LNCaP clone FGC (cell line): ENCODE measurements around the gene SCN3A.
A peak's percentile ranks its signal among the peaks of the same experiment; 100 is the strongest.

Source experiments
- DNase-seq: peaks from one replicate; pipeline ENCODE4 v3.0.0-alpha.2; 2011; ENCODE audit warnings: low read depth
- H3K4me3 ChIP-seq: 2 replicates; pipeline ENCODE4 v1.5.1; 2011; ENCODE audit warnings: mild to moderate bottlenecking, low read depth, low read length, control low read depth
- TF ChIP-seq, protein P1 (sequence below): IDR thresholded peaks from 2 replicates; pipeline ENCODE4 v1.5.1; 2012; ENCODE audit warnings: mild to moderate bottlenecking; ENCODE audit not compliant: control insufficient read depth, insufficient read depth; ENCODE audit errors: extremely low read depth

SCN3A gene

DNA sequence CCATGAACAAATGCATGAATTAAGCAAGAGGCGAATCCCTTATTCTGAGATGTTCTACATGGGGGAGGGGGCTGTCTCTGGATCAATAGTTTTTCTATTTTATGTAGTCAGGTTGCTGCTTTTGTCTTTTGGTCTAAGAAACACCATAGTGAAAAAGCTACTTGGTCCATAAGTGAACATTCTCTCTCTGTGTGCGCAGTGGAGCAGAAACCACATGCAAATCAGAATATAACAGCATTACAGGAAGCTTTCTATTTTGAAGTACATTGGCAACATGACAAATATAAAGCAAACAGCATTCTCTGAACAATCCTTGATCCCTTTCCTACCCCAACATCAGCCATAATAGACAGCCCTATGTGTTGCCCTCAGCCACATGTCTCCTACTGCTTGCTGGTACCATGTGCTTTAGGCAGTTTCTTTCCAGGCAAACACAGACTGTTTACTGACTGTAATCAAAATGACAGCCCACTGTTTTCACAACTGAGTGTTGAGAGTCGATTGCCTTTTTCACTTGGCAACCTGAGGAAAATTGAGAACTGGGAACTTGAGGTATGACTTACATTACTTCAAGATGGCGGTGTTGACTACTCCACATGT lies 10.6 kb downstream of the SCN3A start:
- TF ChIP-seq, protein P1, sequence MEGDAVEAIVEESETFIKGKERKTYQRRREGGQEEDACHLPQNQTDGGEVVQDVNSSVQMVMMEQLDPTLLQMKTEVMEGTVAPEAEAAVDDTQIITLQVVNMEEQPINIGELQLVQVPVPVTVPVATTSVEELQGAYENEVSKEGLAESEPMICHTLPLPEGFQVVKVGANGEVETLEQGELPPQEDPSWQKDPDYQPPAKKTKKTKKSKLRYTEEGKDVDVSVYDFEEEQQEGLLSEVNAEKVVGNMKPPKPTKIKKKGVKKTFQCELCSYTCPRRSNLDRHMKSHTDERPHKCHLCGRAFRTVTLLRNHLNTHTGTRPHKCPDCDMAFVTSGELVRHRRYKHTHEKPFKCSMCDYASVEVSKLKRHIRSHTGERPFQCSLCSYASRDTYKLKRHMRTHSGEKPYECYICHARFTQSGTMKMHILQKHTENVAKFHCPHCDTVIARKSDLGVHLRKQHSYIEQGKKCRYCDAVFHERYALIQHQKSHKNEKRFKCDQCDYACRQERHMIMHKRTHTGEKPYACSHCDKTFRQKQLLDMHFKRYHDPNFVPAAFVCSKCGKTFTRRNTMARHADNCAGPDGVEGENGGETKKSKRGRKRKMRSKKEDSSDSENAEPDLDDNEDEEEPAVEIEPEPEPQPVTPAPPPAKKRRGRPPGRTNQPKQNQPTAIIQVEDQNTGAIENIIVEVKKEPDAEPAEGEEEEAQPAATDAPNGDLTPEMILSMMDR, result no peak
- no peak for DNase-seq
- no peak overlapping the region for H3K4me3 ChIP-seq

DNA sequence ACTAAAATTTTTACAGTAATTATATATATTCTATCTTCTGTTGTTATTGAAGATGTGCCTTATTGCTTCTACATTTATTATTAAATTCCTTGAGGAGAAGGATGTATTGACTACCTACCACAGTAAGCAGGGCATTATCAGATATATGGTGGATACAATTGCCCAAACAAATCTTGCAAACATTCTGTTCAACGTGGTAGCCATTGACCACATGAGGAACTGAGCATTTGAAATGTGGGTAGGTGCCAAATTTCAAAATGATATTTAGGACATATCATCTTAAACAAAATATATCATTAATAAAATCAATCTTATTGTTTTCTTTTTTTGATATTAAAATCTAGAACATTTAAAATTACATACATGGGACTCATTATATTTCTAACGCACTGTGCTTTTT lies 11.1 kb downstream of the SCN3A start:
- TF ChIP-seq, protein P1, result no peak
- no peak for DNase-seq
- H3K4me3 ChIP-seq, result no peak overlapping the region

DNA sequence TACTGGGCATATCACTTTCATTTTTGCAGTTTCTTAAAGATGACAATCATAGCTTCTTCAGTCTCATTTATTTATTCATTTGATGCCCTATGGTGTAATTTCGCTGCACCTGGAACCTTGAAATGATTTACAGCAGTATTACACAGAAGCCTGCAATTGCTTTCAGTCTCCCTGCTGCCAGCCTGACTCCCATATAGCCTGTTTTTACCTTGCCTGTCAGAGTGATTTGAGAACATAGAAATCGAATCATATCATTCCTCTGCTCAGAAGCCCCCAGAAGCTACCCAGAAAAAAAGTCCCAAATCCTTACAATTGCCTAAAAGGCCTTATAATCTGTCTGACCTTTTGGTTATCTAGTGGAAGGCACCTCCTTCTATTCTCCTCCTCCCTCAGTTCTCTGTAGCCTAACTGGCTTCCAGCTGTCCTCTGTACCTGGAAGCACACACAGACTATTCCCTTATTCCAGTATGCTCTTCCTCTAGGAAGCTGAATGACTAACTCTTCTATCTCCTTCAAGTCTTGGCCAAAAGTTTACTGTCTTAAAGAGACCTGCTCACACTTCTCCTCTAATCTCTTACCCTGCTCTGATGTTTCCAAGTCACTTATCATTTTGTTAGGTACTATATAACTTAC lies 12.6 kb downstream of the SCN3A start:
- TF ChIP-seq, protein P1, result no peak
- no peak for DNase-seq
- no peak overlapping the region for H3K4me3 ChIP-seq

DNA sequence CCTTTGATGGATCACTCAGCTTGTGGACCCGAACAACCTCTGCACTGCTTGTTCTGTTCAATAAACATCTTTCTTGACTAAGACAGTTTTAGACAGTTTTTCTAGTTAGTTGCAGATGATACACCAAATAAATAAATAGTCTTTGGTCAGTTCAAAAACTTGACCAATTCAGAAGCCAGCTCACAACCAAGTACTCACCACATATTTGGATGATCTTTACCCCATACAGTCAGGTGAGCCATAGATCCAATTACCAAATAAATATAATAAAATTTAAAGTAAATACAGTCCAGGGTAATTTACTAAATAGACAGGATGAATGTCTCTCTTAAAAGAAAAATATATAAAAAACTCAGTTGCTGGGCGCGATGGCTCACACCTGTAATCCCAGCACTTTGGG lies 18.2 kb downstream of the SCN3A start:
- DNase-seq, result peak; percentile 30
- H3K4me3 ChIP-seq, result no peak overlapping the region
- TF ChIP-seq, protein P1, result no peak

DNA sequence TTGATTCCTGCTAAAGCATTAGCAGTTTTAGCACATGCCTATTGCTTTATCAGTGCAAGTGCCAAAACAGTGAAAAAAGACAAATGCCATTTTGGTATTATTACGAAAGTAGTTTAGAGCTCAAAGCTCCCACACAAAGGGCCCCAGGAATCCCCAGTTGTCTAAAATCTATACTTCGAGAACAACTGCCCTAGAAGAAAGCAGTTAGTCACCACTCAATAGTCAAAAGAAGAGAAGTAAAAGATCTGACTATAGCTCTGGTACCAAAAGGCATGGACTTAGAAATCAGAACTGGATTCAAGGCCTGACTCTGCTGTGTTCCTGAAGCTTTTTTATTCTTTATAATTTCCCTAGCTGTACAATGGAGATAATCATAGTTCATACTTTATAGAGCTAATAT lies 21.8 kb downstream of the SCN3A start:
- TF ChIP-seq, protein P1, result no peak
- H3K4me3 ChIP-seq, result no peak overlapping the region
- DNase-seq, result no peak

DNA sequence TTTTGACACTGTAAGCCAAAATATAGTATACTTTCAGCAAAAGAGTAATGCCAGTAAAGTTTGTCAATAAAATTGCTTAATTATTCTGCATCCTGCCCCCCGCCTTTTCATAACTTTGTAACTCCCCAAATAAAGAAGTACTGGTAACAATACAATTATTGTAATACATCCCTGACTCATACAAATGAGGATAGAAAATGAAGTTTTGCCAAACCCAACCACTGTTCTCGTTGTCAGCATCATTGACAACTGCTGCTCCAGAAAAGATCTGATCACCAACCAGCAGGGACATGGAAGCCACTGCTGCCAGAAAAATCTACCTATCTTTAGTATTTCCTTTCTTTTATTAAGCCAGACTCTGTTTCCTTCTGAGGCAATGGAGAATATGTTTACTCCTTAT lies 27.1 kb downstream of the SCN3A start:
- H3K4me3 ChIP-seq, result no peak overlapping the region
- TF ChIP-seq, protein P1, result no peak
- DNase-seq, result no peak

DNA sequence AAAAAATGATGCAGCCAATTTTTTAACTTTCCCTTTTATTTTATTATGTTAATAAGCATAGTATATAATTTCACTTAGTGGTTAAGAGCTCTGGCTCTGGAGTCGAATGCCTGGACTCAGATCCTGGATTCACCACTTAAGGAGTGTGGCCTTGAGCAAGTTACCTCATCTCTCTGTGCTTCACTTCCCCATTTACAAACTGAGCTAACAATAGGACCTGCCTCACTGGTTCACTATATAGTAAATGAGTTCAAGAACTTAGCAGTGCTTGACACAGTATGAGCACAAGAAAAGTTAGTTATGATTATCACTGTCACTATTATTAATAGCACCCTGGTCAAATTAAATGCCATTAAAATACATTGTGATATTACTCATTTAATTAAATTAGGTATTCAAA lies 30.6 kb downstream of the SCN3A start:
- DNase-seq, result no peak

More for the DNA sequence above, 30.6 kb downstream of the SCN3A start:
- TF ChIP-seq, protein P1, result no peak
- H3K4me3 ChIP-seq, result no peak overlapping the region
